NCI-H82 treated with DMSO at 0.1 percent for 48 hours (cell line): ENCODE results near the gene TMUB2.
"Not testable (repeated sequence)": the region's sequence is repeated elsewhere in the genome, so short reads cannot be mapped to it uniquely, and the experiment has no call there.

Experiments
- DNase-seq: peaks from one replicate; lab custom pipeline; 2025; ENCODE audit not compliant: unreplicated experiment; lab: John Stamatoyannopoulos, UW

The TMUB2 gene

GRCh38 chr17:44218344-44219107 lies 31.8 kb downstream of the TMUB2 start:
- DNase-seq: peak; percentile 86

DNA sequence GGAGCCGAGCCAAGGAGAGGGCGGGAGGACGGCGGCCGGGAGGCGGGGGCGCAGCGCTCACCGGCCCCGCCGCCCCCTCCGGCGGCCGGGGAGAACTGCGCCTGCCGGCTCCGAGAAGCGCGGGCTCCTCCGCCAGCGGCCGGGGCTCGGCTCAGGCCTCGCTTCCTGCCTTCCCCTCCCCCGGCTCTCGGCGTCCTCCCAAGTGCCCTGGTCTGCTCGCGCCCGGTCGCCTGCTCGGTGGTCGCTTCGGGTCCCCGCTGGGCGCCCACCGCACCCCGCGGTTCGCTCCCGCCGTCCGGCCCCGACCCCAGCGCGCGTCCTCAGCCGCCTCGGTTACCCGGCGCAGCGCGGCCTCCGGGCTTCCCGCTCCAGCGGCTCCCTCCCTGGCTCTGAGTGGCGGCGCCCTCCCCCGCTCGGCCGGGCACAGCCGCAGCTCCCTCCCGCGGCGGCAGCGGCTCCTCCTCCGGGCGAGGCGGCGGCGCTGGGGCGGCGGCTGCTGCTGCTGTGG lies 32.4 kb downstream of the TMUB2 start:
- no peak for DNase-seq

DNA sequence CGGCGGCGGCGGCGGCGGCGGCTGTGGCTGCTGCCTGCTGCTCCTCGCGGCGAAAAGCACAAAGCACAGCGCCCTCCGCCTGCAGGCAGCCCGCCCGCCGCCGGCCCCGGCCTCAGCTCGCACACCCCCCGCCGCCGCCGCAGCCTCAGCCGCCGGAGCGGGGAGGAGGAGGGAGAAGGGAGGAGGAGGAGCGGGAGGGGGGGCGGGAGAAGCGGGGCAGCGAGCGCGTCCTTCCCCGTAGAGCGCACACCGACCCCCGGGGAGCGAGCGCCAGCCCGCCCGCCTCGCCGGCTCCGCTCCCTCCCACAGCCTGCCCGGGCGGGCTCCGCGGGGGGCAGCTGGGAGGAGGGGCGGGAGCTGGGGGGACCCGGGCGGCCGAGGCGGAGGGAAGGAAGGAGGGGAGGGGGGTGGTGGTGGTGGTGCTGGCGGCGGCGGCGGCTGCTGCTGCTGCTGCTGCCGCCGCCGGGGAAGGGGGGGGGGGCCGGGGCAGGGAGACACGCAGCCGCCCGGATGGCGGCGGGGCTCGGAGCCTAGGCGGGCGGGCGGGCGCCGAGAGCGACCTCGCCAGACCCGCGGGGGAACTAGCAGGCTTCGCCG lies 32.9 kb downstream of the TMUB2 start, which contains the start of gene UBTF:
Gene UBTF (minus strand): TSS at position 60 of the 597 bp plus-strand sequence. CDS start 1,446 bp downstream, outside the sequence.
- DNase-seq: peak; percentile 48

DNA sequence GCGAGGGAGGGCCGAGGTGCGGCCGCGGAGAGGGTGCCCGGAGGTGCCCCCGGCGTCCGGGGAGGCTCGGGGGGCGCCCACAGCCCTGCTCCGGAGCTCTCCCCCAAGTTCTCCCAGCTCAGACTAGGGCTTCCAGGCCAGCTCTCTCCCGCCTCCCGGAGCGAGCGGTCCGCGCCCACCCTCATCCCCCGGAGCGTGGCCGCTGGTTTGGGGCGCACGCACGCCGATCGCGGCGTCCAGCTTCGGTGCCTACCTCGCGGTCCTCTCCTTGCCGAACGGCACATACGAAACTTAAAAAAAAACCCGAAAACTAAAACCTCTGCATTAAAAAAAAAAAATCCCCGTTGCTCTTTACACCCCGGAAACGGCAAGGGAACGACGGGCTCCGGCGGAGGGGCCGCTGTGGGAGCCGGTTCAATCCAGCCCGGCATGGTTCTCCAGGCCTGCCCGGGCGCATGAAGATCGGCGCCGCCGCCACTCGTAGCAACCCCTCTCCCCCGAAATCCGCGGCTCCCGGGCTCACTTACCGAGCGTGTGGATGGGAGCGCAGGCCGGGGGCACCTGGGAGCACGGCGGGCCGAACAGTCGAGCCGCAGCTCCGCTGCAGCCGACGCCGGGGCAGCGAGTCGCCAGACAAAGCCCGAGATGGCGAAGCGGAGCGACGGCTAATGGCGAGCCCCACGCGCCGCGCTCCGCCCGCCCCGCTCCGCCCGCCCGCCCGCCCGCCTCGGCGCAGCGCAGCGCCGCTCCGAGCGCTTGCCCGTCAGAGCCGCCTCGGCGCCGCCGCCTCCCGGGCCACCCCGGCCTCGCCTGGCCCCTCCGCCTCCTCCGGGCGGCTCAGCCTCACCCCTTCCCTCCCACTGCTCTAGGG lies 33.7 kb downstream of the TMUB2 start:
- no peak for DNase-seq

- peak; percentile 65 for DNase-seq
Observed at GRCh38 chr17:44221084-44221861, 34.5 kb downstream of the TMUB2 start.

DNA sequence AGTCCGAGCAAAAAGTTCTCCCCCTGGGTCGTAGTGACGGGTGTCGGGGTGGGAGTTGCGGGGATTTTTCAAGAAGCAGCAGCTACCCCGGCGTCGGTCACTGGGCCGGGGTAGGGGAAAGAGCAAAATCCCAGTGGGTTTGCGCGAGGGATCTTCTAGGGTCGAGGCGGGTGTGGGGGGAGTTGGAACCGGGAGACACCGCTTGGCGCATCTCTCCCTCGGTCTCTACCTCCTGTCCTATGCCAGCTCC lies 35.0 kb downstream of the TMUB2 start:
- no peak for DNase-seq

GRCh38 chr17:44222112-44222869 lies 35.5 kb downstream of the TMUB2 start:
- DNase-seq: peak; percentile 95

DNA sequence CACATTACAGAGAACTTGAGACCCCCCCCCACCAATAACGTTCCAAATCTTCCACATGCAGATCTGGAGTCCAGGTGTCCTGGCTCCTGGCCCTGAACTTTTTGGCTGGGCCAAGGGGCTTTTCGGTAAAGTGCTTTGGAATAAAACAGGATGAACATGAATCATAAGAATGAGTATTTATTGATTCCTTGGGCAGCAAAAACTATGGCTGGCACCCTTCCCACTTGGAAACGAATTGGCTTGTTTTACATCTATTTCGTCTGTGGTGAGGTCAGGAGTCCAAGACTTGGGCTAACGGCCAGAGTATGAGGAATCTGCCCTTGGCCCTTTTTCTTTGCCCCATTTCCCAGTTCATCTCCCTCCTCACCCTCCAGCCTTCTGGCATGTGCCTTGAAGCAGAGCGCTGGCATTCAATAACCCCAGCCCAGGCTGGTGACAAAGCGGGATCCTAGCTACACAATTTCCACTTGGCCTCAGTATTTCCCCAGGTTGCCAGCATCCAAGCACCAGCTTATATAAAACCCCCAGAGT lies 36.8 kb downstream of the TMUB2 start:
- no peak for DNase-seq

DNA sequence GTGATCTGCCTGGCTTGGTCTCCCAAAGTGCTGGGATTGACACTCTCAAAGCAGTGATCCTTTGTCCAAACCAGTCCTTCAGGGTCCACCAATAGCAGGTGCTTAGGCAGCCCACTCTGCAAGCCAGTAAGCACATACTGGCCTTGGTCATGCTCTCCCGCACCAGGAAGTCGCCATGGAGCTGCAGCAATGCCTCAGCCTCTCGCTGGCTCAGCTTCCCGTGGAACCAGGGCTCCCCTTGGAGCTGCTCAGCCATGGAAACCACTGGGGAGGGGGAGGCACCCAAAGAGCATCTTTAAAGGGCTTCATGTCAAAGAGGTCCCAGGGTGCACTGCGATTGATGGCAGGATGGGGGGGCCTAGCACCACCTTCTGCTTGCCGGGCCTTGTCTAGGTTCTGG lies 42.3 kb downstream of the TMUB2 start:
- no peak for DNase-seq

- no peak for DNase-seq
Observed at GRCh38 chr17:44230140-44230539, 43.4 kb downstream of the TMUB2 start.

- no peak for DNase-seq
Observed at GRCh38 chr17:44232061-44232460, 45.3 kb downstream of the TMUB2 start.

DNA sequence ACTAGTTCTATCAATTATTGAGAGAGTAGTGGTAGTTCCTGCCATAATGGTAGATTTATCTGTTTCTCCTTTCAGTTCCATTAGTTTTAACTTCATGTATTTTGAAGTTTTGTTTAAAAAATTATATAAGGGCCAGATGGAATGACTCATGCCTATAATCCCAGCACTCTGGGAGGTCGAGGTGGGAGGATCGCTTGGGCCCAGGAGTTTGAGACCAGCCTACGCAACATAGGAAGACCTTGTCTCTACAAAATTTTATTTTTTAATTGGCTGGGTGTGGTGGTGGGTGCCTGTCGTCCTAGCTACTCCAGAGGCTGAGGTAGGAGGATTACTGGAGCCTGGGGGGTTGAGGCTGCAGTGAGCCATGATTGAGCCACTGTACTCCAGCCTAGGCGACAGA lies 46.8 kb downstream of the TMUB2 start:
- DNase-seq: no peak

GRCh38 chr17:44235583-44235936 lies 48.8 kb downstream of the TMUB2 start:
- DNase-seq: no peak

DNA sequence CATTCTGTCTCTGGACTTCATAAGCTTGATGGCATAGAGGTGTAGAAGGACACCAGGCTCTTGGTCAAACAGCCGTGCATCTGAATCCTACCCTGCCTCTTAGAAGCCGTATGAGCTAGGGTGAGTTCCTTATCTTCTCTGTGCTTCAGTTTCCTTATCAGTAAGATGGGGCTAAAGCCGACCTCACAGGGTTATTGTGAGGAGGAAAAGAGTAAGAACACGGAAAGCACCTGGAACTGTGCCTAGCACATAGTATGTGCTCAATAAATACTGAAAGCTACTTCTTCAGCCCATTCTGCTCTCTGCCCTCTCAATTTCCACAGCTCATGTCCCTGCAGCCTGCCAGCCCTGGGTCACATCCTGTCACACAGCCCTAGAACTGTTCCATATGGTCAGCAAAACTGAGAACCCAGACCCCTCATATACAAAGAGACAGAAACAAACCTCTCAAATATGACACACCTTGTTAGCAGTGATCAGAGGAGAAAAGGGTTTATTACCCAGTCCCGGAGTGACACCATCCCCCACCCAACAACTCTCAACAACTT lies 49.7 kb downstream of the TMUB2 start:
- no peak for DNase-seq

DNA sequence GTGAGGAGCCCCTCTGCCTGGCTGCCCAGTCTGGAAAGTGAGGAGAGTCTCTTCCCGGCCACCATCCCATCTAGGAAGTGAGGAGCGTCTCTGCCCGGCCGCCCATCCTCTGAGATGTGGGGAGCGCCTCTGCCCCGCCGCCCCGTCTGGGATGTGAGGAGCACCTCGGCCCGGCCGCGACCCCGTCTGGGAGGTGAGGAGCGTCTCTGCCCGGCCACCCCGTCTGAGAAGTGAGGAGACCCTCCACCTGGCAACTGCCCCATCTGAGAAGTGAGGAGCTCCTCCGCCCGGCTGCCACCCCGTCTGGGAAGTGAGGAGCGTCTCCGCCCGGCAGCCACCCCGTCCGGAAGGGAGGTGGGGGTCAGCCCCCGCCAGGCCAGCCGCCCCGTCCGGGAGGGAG lies 51.1 kb downstream of the TMUB2 start:
- not testable (repeated sequence) for DNase-seq

GRCh38 chr17:44241106-44241624 lies 54.4 kb downstream of the TMUB2 start:
- no peak for DNase-seq
